HCT116 (cell line): ENCODE results near the gene TAS2R20. TPM values are rescaled to one million over a fixed set of nuclear protein-coding genes. Genes with fewer than 3 reads are reported as not detected.

Source experiments
- EGR1 ChIP-seq: IDR thresholded peaks from 2 replicates; pipeline ENCODE4 v1.6.1; 2012; ENCODE audit warnings: low read depth
- JUND ChIP-seq: IDR thresholded peaks from 2 replicates; pipeline ENCODE4 v1.6.1; 2012
- POLR2A ChIP-seq: IDR thresholded peaks from 2 replicates; pipeline ENCODE4 v1.7.0; 2011; ENCODE audit warnings: borderline replicate concordance; ENCODE audit not compliant: insufficient read depth, insufficient read length; ENCODE audit errors: extremely low read depth
- TCF7L2 ChIP-seq: IDR thresholded peaks from 2 replicates; pipeline ENCODE4 v1.7.0; 2011; ENCODE audit warnings: borderline replicate concordance, inconsistent platforms; ENCODE audit not compliant: insufficient read depth, insufficient read length; ENCODE audit errors: extremely low read depth
- total RNA-seq: library from RNA; stranded (reverse); gene quantifications from one replicate; pipeline ENCODE4 v1.2.1, GENCODE V29; 2021; ENCODE audit not compliant: unreplicated experiment
- TF ChIP-seq, protein P1 (sequence below): IDR thresholded peaks from 2 replicates; pipeline ENCODE4 v1.6.1; 2011; ENCODE audit warnings: mild to moderate bottlenecking, low read length, moderate library complexity; ENCODE audit not compliant: insufficient replicate concordance; ENCODE audit errors: extremely low read depth

Gene TAS2R20
- total RNA-seq, 1 experiment from 2014 or later, result 0.76 TPM

DNA sequence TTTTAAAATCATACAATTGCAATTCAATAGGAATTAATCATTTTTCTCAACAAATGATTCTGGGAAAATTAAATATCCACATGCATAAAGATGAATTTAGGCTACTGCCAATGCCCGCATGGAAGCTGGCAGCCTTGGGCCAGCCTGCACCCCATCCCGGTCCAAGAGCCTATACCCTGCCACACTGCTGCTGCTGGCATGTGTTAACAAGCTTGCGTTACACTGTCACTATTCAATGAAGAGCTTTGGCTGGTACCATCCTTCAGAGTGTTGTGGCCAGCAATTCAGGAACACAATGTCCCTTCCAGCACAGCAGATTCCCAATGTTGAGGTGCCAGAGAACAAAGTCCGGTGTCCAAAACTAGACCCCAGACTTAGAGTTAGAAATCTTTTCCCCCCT is 45.5 kb downstream of the TAS2R20 start (continued):
- TF ChIP-seq POLR2A (no peak), EGR1 (no peak), JUND (no peak), TCF7L2 (no peak)
- TF ChIP-seq, protein P1, sequence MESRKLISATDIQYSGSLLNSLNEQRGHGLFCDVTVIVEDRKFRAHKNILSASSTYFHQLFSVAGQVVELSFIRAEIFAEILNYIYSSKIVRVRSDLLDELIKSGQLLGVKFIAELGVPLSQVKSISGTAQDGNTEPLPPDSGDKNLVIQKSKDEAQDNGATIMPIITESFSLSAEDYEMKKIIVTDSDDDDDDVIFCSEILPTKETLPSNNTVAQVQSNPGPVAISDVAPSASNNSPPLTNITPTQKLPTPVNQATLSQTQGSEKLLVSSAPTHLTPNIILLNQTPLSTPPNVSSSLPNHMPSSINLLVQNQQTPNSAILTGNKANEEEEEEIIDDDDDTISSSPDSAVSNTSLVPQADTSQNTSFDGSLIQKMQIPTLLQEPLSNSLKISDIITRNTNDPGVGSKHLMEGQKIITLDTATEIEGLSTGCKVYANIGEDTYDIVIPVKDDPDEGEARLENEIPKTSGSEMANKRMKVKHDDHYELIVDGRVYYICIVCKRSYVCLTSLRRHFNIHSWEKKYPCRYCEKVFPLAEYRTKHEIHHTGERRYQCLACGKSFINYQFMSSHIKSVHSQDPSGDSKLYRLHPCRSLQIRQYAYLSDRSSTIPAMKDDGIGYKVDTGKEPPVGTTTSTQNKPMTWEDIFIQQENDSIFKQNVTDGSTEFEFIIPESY, result no peak

Other genes starting within 250 kb of the TAS2R20 start
- not detected for gene TAS2R7, start 195.7 kb downstream of the TAS2R20 start, total RNA-seq
- gene TAS2R8, start 191.0 kb downstream of the TAS2R20 start, total RNA-seq, result not detected
- gene TAS2R9, start 188.1 kb downstream of the TAS2R20 start, total RNA-seq, result not detected
- 0.81 TPM for gene TAS2R10, start 171.9 kb downstream of the TAS2R20 start, total RNA-seq
- gene PRR4, start 148.8 kb downstream of the TAS2R20 start, total RNA-seq, result 2.2 TPM
- 5.9 TPM for gene PRH1, start 114.0 kb downstream of the TAS2R20 start, total RNA-seq
- gene TAS2R13, start 88.7 kb downstream of the TAS2R20 start, total RNA-seq, result 0.91 TPM
- gene PRH2, start 69.1 kb downstream of the TAS2R20 start, total RNA-seq, result not detected
- gene TAS2R14, start 59.0 kb downstream of the TAS2R20 start, total RNA-seq, result 1.9 TPM
- 0.54 TPM for gene TAS2R50, start 11.4 kb downstream of the TAS2R20 start, total RNA-seq
- gene TAS2R19, start 24.3 kb upstream of the TAS2R20 start, total RNA-seq, result 1.6 TPM
- gene TAS2R31, start 33.1 kb upstream of the TAS2R20 start, total RNA-seq, result 1.7 TPM
- 0.42 TPM for gene TAS2R46, start 64.0 kb upstream of the TAS2R20 start, total RNA-seq
- gene TAS2R43, start 94.0 kb upstream of the TAS2R20 start, total RNA-seq, result not detected
- 1.5 TPM for gene TAS2R30, start 136.3 kb upstream of the TAS2R20 start, total RNA-seq
- gene SMIM10L1, start 172.9 kb upstream of the TAS2R20 start, total RNA-seq, result 6.4 TPM
- gene TAS2R42, start 188.6 kb upstream of the TAS2R20 start, total RNA-seq, result not detected